Hematopoietic multipotent progenitor cell treated with erythropoietin and hydrocortisone succinate and interleukin-3 and kit ligand, for 8 days (in vitro differentiated cells): ENCODE measurements around the gene FAM3B.

Experiments used
- DNase-seq: peaks from one replicate; pipeline ENCODE4 v3.0.0-alpha.2; 2015

Gene FAM3B

DNA sequence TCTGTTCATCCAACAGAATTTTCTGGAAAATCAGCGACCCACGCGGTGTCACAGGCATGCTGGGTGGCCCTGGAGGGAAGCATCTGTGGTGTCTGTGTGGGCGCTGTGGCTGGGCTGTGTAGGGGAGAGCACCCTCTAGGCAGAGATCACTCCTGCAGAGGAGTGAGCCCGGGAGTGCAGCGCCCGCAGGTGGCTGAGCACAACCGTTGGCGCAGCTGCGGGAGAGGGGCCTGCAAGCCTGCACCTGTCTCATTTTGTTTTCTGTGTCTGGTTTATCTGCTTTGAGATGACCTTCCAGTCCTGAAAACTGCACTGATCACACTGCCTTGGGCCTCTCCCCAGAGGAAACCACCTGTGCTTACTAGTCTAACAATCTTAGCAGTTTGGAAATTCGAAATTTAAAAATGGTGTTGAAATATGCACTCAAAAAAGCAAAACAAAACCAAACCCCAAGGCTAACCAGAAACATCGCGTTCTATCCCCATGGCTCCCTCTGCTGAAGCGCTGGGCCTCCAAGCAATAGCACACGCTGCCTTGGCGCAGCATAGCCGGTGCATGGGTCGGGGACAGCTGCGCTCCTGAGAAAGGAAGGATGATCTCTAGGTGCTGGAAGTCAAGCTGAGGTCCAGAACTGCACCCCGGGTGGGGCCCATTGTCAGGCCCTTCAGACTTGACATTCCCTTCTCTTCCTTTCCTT lies 4.8 kb downstream of the FAM3B start:
- no peak for DNase-seq

DNA sequence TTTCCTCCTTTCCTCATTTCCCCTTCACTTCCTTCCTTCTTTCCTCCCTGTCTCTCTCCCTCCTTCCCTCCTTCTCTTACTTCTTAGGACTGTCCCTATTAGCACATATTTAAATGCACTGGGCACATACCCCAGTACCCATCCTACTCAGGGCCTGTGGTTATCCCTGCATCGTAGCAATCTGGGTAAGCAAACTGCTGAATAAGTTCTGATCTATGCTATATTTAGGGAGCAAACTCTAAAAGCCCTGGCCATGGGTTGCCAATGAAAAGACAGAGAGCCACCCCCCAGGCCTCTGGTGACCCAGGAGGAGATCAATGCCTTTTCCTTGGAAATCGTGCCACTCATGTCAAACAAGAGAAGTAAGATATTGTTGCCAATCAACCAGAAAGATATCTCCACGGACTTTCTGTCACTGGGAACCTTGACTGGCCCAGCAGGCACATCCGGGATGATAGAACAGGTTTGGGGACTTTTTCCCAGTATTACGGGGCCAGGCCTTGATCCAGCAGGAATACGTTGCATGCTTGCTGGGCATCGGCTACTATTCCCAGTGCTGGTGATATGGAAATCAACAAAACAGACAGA lies 5.4 kb downstream of the FAM3B start:
- DNase-seq: no peak

DNA sequence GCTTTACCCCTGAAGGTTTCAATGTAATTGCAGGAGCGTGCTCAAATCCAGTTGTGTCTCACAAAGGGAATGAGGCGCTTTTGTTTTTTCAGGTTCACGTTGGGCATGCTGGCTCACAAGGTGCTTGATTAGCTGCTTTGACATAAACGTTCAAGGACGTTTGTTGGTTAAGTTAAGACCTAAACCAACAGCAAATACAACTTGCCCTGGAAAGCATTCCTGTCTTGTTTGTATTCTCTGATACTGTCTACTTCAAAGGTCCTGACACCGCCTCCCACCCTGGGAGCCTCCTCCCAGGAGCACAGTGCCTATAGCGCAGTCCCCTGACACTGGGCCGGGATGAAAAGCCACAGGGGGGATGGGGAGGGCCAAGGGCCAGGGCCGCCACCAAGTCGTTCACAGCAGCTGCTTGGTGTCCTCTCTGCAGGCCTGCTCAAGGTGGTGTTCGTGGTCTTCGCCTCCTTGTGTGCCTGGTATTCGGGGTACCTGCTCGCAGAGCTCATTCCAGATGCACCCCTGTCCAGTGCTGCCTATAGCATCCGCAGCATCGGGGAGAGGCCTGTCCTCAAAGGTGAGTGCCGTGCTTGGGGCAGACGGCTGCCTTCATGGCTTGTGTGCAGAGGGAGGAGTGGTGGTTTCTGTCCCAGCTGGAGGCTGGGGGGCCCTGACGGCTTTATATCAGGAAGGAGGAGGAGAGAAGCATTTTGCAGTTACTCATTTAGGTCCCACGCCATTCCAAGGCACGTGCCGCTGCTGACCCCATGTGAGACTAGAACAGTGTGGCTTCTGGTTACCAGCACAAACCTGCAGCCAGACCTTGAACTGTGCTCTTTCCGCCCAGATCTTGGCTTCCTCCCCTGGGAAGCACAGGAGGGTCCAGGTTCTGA lies 6.1 kb downstream of the FAM3B start:
- no peak for DNase-seq

DNA sequence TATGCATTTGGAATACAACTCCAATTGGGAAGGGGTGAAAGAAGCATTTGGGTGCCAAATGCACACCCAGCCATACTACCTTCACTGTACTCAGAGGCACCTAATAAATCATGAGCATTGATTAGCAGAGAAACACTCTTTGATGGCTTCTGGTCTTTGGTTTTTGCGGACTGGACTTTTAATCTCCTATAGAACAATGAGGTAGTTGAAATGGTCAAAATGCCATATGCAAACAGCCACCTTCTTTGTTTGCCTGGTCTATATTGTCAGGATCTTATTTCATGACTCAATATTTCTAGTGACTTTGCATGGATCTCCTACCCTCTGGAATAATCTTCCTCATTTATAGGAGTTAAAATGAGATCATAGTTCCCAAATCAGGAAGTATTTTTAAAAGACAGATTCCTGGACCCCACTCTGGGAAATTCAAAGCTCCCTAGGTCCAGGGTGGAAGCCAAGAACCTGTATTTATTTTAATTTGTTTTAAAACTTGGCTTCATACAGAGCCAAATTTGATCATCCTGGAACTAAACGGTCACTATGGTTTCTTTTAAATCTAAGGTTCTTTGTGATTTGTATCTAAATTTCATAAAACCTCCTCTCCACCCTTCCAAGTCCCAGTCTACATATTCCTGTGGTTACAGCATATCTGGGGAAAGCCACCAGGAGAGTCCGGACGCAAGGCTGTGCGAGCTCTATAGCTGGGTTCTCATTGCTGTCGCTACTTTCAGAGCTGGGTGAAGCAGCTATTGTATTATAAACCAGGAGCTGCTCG lies 8.7 kb downstream of the FAM3B start:
- no peak for DNase-seq

DNA sequence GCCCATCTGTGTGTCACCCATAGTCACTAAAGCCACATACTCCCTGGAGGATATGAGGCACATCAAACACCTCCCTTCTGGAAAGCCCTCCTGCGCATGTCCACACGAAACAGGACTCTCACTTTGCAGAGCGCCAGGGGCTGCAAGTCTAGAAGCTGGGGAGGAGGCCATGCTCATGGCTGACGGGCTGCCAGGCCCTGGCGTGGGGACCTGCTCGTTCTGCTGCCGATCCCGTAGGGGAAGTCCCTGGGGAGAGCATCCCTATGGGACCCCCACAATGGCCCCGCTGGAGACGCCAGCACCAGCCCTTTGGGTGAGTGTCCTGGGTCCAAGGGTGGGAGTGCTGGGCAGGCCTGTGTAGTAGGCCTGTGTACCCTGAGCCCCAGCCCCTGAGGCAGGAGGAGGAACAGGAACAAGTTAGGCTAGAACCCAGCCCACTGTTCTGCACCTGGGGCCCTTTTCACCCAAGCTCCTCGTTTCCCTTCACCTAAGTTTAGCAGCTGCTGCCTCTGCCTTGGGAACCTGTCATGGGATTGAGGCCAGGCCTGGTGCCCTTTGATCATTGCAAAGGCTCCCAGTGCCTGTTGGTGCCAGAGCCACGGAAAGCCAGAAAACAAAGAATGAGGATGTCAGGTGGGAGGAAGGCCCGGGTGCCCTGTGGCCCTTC lies 9.9 kb downstream of the FAM3B start:
- no peak for DNase-seq

DNA sequence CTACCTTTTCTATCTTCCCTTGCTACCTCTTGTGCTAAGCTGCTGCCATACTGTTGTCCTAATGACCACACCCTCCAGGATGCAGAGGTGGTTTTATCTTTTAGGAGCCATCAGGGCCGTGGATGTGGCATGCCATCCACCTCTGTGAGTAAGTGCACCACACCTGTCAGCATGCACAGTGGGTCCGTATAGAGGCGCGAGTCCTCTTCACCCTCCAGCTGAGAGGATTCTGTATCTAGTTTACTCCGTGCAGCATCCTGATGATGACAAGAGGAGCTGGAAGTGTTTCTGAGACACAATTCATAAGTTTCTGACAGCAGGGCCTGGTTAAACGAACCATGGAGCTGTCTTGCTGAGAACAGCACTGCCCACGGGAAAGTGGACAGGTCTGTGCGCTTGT lies 11.2 kb downstream of the FAM3B start:
- no peak for DNase-seq

DNA sequence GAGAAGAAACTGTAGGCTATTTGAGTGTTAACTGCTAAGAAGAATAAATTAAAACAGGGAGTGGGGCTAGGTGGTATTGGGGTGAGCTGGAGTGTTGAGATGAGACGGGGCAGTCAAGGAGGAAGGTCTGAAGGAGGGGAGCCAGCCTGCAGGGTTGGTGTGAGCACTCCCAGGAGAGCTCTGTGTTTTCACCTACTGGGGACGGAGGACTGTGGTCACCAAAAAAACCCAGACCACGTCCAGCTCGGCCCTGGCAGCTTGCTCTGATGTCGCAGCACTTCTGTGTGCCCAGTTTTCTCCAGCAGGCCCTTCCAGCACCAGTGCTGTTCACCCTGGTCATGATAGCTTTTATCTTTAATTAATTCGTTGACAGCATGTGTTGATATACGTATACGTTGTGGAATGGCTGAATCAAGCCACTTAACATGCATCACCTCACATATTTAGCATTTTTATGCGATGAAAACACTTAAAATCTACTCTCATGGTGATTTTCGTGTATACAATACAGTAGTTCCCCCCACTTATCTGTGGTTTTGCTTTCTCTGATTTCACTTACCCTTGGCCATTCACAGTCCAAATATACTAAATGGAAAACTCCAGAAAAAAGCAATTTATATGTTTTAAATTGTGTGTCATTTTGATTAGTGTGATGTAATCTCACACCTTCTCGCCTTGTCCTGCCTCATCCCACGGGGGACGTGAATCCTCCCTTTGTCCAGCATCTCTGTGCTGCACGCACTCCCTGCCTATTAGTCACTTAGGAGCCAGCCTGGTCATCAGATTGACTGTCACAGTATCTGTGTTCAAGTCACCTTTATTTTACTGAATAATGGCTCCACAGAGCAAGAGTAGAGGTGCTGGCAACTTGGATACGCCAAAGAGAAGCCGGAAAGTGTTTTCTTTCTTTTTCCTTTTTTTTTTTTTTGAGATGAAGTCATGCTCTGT lies 12.3 kb downstream of the FAM3B start:
- no peak for DNase-seq

DNA sequence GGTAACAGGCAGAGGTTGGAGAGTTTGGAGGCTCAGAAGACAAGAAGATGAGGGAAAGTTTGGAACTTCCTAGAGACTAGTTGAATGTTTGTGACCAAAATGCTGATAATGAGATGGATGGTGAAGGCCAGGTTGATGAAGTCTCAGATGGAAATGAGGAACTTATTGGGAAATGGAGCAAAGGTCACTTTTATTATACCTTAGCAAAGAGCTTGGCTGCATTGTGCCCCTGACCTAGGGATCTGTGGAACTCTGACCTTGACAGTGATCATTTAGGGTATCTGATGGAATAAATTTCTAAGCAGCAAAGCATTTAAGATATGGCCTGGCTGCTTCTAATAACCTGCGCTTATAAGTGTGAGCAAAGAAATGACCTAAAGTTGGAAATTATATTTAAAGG lies 17.2 kb downstream of the FAM3B start:
- DNase-seq: no peak

DNA sequence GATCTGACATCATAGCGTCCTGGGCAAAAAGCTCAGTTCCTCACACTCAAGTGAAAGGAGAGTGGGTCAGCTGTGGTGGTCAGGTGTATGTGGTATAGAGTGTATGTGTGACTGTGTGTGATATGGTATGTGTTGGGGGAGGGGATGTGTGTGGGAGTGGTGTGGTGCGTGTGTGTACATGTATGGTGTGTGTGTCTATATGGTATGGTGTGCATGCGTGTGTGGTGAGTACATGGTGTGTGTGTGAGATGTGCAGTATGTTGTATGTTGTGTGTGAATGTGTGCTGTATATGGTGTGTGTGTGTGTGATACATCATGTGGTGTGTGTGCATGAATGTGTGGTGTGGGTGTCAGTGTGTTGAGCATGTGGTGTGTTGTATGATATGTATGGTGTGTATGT lies 20.9 kb downstream of the FAM3B start:
- DNase-seq: no peak

DNA sequence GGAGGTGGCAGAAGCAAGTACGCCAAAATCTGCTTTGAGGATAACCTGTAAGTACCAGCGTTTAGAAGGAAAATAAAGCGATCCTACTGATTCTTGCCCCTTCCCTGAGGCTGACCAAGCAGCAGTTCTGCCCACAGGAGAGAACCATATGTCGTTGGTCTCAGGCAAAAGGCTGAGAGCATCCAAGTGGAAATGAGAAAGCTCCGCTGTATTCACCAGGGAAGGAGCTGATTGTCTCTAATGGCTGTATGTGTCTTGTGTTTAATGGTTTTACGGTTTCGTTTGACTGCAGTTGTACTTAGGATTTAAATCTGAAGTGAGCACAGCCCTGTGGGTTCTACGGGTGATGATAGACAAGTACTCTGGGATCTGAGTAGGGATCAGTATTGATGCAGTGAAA lies 21.9 kb downstream of the FAM3B start:
- no peak for DNase-seq

DNA sequence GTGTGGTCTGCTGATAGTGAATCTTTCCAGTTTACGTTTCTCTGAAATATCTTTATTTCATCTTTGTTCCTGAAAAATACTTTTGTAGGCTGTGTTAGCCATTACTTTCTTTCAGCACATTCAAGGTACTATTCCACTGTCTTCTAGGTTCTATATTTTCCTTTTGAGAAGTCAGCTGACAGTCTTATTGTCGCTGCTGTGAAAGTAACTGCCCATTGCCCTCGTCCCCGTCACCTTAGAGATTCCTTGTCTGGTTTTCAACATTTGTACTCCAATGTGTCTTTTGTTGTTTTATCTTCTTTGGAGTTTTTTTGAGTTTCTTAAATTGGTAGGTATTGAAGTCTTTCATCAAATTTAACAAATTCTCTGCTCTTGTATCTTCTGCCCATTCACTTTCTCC lies 25.4 kb downstream of the FAM3B start:
- no peak for DNase-seq

DNA sequence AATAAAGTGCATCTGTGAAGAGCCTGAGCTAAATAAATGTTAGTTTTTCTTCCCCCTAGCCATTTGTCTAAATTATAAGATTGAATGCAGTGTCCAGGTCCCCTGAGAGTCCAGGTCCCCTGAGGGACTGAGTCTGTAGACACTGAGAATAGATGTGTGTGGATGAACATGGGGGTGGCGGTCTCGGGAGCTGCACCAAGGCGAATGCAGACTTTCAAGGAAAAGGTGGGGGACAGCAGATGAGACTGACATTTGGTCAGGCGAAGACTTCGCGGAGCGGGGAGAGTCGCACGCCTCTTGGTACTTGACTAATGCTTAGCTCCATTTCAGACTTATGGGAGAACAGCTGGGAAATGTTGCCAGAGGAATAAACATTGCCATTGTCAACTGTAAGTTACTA lies 27.5 kb downstream of the FAM3B start:
- no peak for DNase-seq

DNA sequence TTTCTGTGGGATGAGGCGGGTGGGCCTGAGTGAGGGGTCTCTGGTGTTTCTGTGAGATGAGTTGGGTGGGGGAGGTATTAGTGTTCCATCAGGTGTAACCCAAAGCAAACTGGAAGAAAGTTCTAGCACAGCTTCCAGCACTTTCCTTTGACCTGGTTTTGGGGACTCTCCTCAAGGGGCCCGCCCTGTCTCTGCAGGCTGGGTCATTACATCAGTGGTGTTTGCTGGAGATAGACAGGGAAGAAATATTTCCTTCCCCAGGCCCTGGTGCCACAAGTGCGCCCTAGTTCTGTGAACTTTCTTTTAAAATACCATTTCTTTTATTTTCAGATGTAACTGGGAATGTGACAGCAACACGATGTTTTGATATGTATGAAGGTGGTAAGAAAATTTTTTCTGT lies 28.8 kb downstream of the FAM3B start:
- DNase-seq: no peak

DNA sequence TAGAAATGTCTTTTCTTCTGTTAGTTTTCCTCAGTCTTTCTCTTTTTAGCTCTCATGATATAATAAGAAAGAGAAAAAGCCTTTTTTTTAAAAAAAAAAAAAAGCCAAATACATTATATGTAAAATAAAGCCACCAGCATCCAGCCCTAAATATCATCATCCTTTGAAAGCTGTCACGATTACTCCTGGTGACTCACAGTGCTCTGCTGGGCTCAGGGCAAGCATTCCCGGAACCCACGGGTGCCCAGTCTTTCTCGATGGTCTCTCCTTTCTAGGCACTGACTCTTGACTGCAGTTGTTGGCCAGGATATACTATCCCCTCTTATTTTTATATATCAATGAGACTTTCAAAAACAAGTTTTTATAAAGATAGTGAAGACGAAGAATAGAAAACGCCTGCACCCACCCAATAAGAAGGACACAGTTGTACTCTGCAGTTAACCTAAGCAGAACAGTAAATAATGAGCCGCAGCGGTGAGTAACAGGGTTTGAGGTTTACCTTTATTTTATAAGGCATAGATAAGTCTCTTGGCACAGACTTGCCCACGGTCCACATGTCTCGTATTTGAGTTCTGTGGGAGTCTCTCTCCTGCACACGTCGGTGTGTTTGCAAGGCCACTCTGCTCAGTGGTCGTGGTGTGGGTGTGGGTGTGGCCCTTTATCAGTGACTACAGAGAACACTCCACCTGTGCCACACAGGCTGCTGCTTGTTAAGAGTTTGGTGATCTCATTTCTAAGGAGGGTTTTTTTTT lies 29.5 kb downstream of the FAM3B start:
- peak; percentile 45 for DNase-seq

DNA sequence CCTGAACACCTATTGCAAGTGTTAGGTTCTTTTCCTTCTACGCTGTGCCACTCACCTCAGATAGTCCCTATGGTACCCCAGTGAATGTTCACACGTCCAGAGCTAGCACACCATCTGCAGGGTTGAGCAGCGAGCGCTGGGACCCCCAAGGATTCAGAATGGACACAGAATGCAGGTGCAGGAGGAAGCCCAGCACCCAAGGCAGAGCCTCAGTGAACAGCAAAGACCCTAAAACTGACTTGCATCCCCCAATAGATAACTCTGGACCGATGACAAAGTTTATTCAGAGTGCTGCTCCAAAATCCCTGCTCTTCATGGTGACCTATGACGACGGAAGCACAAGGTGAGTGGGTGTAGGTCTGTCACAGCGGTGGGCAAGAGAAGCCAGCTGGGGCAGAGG lies 30.2 kb downstream of the FAM3B start:
- no peak for DNase-seq

DNA sequence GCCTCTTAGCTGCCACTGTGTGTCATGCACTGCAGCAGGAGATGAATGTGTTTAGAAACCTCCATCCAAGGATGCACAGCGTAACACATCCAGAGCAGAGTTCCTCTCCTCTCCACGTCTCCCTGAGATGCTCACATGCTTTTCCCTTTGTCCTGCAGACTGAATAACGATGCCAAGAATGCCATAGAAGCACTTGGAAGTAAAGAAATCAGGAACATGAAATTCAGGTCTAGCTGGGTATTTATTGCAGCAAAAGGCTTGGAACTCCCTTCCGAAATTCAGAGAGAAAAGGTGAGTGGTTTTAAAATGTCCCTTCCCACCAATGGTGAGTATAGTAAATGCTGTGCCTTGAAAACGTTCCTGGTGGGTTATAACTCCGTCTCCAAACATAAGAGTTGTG lies 31.8 kb downstream of the FAM3B start:
- no peak for DNase-seq

DNA sequence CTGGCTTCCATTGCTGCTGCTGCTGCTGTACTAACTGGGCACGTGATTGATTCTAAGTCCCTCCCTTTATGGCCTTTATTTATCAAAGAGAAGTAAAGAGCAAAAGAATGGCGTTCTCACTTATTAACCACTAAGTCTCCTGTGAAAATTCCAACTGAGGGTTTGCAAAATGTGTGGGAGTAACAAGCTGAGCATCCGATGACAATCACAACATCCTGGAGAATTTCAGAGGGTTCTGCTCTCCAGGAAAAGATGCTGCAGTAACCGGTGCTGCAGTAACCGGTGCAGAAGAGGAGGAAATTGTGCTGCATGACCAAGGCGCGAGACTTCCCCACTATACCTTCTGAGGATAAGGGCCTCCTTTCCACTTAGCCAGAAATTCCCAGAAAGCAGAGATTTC lies 32.5 kb downstream of the FAM3B start:
- no peak for DNase-seq

DNA sequence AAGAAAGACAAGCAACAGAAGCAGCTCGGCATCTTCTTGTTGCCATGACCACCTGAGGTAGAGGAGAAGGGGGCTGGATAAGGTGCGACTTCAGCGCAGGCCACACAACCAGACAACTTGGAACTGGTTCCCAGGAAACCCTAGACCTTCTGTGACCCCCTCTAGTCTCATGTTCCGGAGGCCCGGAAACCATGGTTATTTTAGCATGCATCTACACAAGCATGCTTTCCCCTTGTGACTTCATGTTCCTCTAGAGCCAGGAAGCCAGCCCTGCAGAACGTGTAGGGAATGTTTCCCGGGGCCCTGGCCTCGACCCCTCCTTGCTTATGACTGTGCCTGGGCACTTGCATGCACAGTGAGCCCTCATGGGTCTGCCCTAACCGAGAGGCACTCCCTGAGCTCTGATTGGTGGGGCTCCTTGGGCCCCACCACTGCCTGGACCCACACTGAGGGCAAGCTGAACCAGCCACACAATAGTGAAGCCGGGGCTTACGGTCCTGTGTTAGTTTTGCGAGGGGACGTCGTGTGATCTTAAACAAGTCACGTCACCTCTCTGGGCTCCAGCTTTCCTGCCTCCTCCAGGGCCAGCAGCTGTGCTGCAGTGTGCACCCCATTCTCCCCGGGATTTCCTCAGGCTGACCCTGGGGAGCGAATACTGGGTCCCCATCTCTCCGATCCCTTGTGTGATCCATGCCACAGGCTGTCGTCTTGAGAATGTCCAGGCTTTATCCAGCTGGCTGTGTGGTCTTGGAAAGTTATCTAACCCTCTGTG lies 33.2 kb downstream of the FAM3B start:
- DNase-seq: no peak

DNA sequence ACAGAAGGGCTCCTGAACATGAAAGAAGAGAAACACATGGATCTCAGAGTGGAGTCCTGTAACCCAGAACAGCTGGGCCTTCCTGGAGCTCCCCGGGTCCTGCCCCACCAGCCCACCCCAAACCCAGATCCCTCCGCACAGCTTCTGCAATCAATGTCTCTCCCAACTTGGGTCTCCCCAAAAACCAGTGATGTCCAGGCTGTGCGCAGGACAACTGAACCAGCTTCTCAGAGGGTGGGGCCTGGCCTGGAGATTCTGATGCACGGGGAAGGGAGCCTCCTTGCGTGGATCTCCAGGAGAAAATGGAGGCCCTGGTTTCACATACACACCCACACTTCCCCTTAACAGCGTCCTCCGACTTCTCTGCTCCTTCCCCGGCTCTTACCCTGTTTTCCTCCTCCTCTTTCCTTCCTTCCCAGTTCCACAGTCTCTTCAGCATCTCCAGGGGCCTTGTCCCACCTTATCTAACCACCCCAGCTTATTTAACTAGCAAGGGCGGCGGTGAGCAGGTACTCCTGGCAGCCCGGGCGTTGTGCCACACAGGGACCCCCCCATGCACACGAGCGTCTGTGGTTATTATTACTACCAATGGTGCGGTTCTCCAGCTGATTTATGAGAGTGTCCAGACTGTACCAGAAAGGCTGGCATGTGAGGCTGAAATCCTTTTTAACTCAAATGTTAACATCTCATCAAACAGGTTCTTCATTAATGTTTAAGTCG lies 34.0 kb downstream of the FAM3B start:
- DNase-seq: no peak
